ENCODE results near the gene DUX4. TPM values are rescaled to one million over a fixed set of nuclear protein-coding genes. Genes with fewer than 3 reads are reported as not detected.
"Not testable (repeated sequence)": the region's sequence is repeated elsewhere in the genome, so short reads cannot be mapped to it uniquely, and the experiment has no call there.

Gene DUX4
- total RNA-seq (not detected), polyA plus RNA-seq (not detected)
- long read RNA-seq, donor 1 = 0 reads
- long read RNA-seq, donor 2 = 0 reads

DNA sequence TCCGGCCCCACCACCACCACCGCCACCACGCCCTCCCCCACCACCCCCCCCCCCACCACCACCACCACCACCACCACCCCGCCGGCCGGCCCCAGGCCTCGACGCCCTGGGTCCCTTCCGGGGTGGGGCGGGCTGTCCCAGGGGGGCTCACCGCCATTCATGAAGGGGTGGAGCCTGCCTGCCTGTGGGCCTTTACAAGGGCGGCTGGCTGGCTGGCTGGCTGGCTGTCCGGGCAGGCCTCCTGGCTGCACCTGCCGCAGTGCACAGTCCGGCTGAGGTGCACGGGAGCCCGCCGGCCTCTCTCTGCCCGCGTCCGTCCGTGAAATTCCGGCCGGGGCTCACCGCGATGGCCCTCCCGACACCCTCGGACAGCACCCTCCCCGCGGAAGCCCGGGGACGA lies at the start of gene DUX4:
Gene DUX4 (plus strand): TSS at position 347 of the 400 bp plus-strand sequence. CDS start 0 bp downstream, at position 347.
- H3K36me3 ChIP-seq (ENCODE audit: control insufficient read depth in 1 of 2, insufficient read depth in 2 of 2, low read length in 1 of 2); H3K4me1 ChIP-seq (ENCODE audit: control insufficient read depth in 1 of 2, insufficient read depth in 2 of 2, low read length in 2 of 2); DNase-seq; H3K4me3 ChIP-seq (ENCODE audit: low read length in 2 of 2); ATAC-seq (ENCODE audit: low FRiP score); H3K9me3 ChIP-seq (ENCODE audit: control insufficient read depth, low read length); H3K27ac ChIP-seq (ENCODE audit: low read depth in 1 of 2, low read length in 2 of 2); H3K27me3 ChIP-seq (ENCODE audit: control insufficient read depth in 1 of 2, insufficient read depth in 2 of 2, low read length in 1 of 2); intact Hi-C loops (cut with DNase I): not testable (repeated sequence)
- WGBS, 2 donors = 66% methylated on average over 8 of the region's 32 CpGs; no CpG with 5 or more reads in 1 of the 2 donors

DNA sequence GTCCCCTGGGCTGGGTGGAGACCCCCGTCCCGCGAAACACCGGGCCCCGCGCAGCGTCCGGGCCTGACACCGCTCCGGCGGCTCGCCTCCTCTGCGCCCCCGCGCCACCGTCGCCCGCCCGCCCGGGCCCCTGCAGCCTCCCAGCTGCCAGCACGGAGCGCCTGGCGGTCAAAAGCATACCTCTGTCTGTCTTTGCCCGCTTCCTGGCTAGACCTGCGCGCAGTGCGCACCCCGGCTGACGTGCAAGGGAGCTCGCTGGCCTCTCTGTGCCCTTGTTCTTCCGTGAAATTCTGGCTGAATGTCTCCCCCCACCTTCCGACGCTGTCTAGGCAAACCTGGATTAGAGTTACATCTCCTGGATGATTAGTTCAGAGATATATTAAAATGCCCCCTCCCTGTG lies 1.9 kb downstream of the DUX4 start:
- H3K4me3 ChIP-seq (ENCODE audit: low read length in 2 of 2); H3K9me3 ChIP-seq (ENCODE audit: control insufficient read depth, low read length); H3K4me1 ChIP-seq (ENCODE audit: control insufficient read depth in 1 of 2, insufficient read depth in 2 of 2, low read length in 2 of 2); H3K27ac ChIP-seq (ENCODE audit: low read depth in 1 of 2, low read length in 2 of 2); H3K27me3 ChIP-seq (ENCODE audit: control insufficient read depth in 1 of 2, insufficient read depth in 2 of 2, low read length in 1 of 2); H3K36me3 ChIP-seq (ENCODE audit: control insufficient read depth in 1 of 2, insufficient read depth in 2 of 2, low read length in 1 of 2); intact Hi-C loops (cut with DNase I); ATAC-seq (ENCODE audit: low FRiP score): not testable (repeated sequence)
- DNase-seq = peak in 1 of 2 donors; percentile 48
- 46 to 53% methylated on average over 14 to 29 of the region's 33 CpGs for WGBS, 2 donors

GRCh38 chr4:190177727-190178605 lies 4.4 kb downstream of the DUX4 start:
- H3K36me3 ChIP-seq (ENCODE audit: control insufficient read depth in 1 of 2, insufficient read depth in 2 of 2, low read length in 1 of 2); H3K9me3 ChIP-seq (ENCODE audit: control insufficient read depth, low read length); H3K27ac ChIP-seq (ENCODE audit: low read depth in 1 of 2, low read length in 2 of 2); H3K4me3 ChIP-seq (ENCODE audit: low read length in 2 of 2); intact Hi-C loops (cut with DNase I); H3K4me1 ChIP-seq (ENCODE audit: control insufficient read depth in 1 of 2, insufficient read depth in 2 of 2, low read length in 2 of 2); H3K27me3 ChIP-seq (ENCODE audit: control insufficient read depth in 1 of 2, insufficient read depth in 2 of 2, low read length in 1 of 2): not testable (repeated sequence)
- DNase-seq (peak in 1 of 2 donors; percentile 24), ATAC-seq (ENCODE audit: low FRiP score) (peak; percentile 76)
- 39 to 54% methylated on average over 4 to 5 of the region's 6 CpGs for WGBS, 2 donors

DNA sequence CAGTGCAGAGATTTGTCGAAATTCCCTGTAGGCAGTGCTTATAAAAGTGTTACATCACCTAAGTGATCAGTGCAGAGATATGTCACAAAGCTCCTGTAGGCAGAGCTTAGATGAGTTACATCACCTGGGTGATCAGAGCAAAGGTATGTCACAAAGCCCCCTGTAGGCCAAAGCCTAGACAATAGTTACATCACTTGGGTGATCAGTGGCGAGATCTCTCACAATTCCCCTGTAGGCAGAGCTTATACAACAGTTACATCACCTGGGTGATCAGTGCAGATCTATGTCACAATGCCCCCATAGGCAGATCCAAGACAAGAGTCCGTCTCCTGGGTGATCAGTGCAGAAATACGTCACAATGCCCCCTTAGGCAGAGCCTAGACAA lies 5.0 kb downstream of the DUX4 start:
- H3K27ac ChIP-seq (ENCODE audit: low read depth in 1 of 2, low read length in 2 of 2); H3K4me3 ChIP-seq (ENCODE audit: low read length in 2 of 2); H3K9me3 ChIP-seq (ENCODE audit: control insufficient read depth, low read length); DNase-seq; H3K27me3 ChIP-seq (ENCODE audit: control insufficient read depth in 1 of 2, insufficient read depth in 2 of 2, low read length in 1 of 2); H3K4me1 ChIP-seq (ENCODE audit: control insufficient read depth in 1 of 2, insufficient read depth in 2 of 2, low read length in 2 of 2); intact Hi-C loops (cut with DNase I); H3K36me3 ChIP-seq (ENCODE audit: control insufficient read depth in 1 of 2, insufficient read depth in 2 of 2, low read length in 1 of 2): not testable (repeated sequence)
- peak; percentile 37 for ATAC-seq (ENCODE audit: low FRiP score)
- WGBS, 2 donors = 7 to 23% methylated on average over 2 to 4 of the region's 4 CpGs

- peak; percentile 95 for ATAC-seq (ENCODE audit: low FRiP score)
- DNase-seq; H3K9me3 ChIP-seq (ENCODE audit: control insufficient read depth, low read length); H3K27me3 ChIP-seq (ENCODE audit: control insufficient read depth in 1 of 2, insufficient read depth in 2 of 2, low read length in 1 of 2); H3K4me1 ChIP-seq (ENCODE audit: control insufficient read depth in 1 of 2, insufficient read depth in 2 of 2, low read length in 2 of 2); H3K4me3 ChIP-seq (ENCODE audit: low read length in 2 of 2); H3K36me3 ChIP-seq (ENCODE audit: control insufficient read depth in 1 of 2, insufficient read depth in 2 of 2, low read length in 1 of 2); intact Hi-C loops (cut with DNase I); H3K27ac ChIP-seq (ENCODE audit: low read depth in 1 of 2, low read length in 2 of 2): not testable (repeated sequence)
- no CpG with 5 or more reads among the region's 2 CpGs for WGBS, 2 donors
Observed at GRCh38 chr4:190179030-190179739, 5.6 kb downstream of the DUX4 start.

GRCh38 chr4:190179740-190180094 lies 6.1 kb downstream of the DUX4 start:
- intact Hi-C loops (cut with DNase I); H3K4me1 ChIP-seq (ENCODE audit: control insufficient read depth in 1 of 2, insufficient read depth in 2 of 2, low read length in 2 of 2); H3K36me3 ChIP-seq (ENCODE audit: control insufficient read depth in 1 of 2, insufficient read depth in 2 of 2, low read length in 1 of 2); H3K27me3 ChIP-seq (ENCODE audit: control insufficient read depth in 1 of 2, insufficient read depth in 2 of 2, low read length in 1 of 2); DNase-seq; H3K9me3 ChIP-seq (ENCODE audit: control insufficient read depth, low read length); H3K4me3 ChIP-seq (ENCODE audit: low read length in 2 of 2); H3K27ac ChIP-seq (ENCODE audit: low read depth in 1 of 2, low read length in 2 of 2): not testable (repeated sequence)
- peak; percentile 83 for ATAC-seq (ENCODE audit: low FRiP score)
- 0% methylated on average over 1 of the region's 2 CpGs for WGBS, 2 donors

DNA sequence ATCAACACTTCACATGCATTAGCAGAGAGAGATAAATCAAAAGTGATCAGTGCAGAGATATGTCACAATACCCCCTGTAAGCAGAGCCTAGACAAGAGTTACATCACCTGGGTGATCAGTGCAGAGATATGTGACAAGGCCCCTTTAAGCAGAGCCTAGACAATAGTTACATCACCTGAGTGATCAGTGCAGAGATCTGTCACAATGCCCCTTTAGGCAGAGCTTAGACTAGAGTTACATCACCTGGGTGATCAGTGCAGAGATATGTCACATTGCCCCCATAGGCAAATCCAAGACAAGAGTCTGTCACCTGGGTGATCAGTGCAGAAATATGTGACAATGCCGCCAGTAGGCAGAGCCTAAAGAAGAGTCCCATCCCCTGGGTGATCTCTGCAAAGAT lies 7.4 kb downstream of the DUX4 start:
- H3K4me1 ChIP-seq (ENCODE audit: control insufficient read depth in 1 of 2, insufficient read depth in 2 of 2, low read length in 2 of 2); H3K4me3 ChIP-seq (ENCODE audit: low read length in 2 of 2); H3K27ac ChIP-seq (ENCODE audit: low read depth in 1 of 2, low read length in 2 of 2); H3K9me3 ChIP-seq (ENCODE audit: control insufficient read depth, low read length); H3K27me3 ChIP-seq (ENCODE audit: control insufficient read depth in 1 of 2, insufficient read depth in 2 of 2, low read length in 1 of 2); intact Hi-C loops (cut with DNase I); DNase-seq; H3K36me3 ChIP-seq (ENCODE audit: control insufficient read depth in 1 of 2, insufficient read depth in 2 of 2, low read length in 1 of 2): not testable (repeated sequence)
- 14 to 24% methylated on average over 1 of the region's 1 CpG for WGBS, 2 donors
- peak; percentile 30 for ATAC-seq (ENCODE audit: low FRiP score)

- intact Hi-C loops (cut with DNase I); H3K9me3 ChIP-seq (ENCODE audit: control insufficient read depth, low read length); ATAC-seq (ENCODE audit: low FRiP score): not testable (repeated sequence)
Observed at GRCh38 chr4:190181481-190182100, 8.0 kb downstream of the DUX4 start.

More at GRCh38 chr4:190181481-190182100, 8.0 kb downstream of the DUX4 start:
- not testable (repeated sequence) for H3K4me3 ChIP-seq (ENCODE audit: low read length in 2 of 2); H3K4me1 ChIP-seq (ENCODE audit: control insufficient read depth in 1 of 2, insufficient read depth in 2 of 2, low read length in 2 of 2); H3K27me3 ChIP-seq (ENCODE audit: control insufficient read depth in 1 of 2, insufficient read depth in 2 of 2, low read length in 1 of 2); H3K36me3 ChIP-seq (ENCODE audit: control insufficient read depth in 1 of 2, insufficient read depth in 2 of 2, low read length in 1 of 2); H3K27ac ChIP-seq (ENCODE audit: low read depth in 1 of 2, low read length in 2 of 2)
- WGBS, 2 donors = 56 to 70% methylated on average over 2 to 3 of the region's 7 CpGs
- peak; percentile 33 to 34 for DNase-seq

Measured in aorta (tissue), 5 donors.